HG03139 (cell line): ENCODE data around the gene MAP4K1.

Source experiments
- ATAC-seq: cut with Tn5 transposase; IDR thresholded peaks from one replicate; pipeline ENCODE4 v1.9.1; 2021; ENCODE audit not compliant: unreplicated experiment

Gene MAP4K1

DNA sequence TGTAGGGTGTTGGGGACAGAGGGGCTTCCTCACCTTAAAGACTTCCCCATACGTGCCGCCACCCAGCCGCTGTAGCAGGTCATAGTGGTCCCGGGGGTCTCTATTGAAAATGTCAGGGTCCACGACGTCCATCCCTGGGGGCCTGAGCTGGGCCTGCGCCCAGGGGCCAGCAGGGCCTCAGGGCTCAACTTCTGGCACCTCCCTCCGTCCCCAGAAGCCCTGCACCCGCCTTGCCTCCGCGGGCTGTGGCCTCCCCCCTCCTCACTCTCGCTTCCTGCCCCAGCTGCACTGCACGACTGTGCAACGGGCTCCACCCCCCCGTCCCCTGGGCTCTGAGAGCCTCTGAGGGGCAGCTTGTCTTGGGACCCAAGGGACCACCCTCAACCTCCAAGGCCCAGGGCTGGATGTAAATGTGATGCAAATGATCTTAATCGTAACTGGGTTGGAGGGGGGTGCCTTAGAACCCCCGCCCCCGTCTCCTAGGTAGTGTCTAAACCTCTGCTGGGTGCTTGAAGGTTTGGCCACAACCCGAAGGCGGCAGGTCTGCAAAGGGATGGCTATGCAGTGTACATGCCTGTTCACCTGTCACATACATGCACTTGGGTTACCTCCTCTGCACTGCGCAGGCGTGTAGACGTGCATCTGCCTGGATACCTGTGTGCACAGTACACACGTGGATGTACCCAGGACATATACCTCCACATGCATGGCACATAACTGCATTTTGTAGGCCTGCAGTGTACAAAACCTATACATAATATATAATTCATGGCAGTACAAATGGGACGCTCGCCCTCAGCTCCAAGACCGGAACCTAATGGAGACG is at the start of gene MAP4K1:
Gene MAP4K1, minus strand, starts transcription at position 190 of the 826 bp plus-strand sequence. Its CDS starts 58 bp downstream, at position 132.
- peak; percentile 44 for ATAC-seq

DNA sequence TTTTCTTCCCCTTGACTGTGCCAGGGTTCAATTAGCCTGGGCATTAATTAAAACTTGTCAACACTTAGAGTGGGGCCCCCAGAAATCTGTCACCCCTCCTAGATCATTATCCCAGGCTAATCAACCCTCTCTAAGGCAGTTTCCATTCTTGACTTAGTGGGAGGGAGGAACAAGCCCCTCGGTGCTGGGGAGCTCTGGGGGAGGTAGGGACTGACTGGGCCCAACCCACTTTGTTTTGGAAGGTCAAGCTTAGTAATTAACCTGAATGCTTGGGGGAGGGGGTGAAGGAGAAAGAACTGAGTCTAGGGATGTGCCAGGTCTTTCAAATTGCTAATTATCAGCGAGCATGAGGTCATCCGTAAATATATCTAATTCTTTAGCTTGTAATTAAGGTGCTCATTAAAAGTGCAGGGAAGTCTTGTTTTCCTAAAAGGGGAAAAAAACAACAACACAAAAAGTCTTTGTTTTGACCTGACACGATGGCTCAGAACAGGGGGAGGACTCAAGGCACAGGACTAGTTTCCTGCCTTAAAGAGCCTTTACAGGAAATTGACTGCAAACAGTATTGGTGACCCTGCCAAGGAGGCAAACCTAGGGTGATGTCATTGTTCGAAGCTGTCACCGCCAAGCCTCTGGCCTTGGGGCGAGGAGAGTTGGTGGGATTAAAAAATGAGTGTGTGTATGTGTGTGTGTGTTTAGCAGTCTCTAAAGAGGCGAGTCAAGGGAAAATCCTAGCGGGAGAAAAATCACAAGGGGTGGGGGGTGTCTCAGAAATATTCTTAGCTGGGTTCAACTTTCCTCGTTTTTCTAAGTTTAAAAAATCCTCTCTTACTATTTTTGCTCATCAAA is 49.1 kb upstream of the MAP4K1 start:
- no peak for ATAC-seq

DNA sequence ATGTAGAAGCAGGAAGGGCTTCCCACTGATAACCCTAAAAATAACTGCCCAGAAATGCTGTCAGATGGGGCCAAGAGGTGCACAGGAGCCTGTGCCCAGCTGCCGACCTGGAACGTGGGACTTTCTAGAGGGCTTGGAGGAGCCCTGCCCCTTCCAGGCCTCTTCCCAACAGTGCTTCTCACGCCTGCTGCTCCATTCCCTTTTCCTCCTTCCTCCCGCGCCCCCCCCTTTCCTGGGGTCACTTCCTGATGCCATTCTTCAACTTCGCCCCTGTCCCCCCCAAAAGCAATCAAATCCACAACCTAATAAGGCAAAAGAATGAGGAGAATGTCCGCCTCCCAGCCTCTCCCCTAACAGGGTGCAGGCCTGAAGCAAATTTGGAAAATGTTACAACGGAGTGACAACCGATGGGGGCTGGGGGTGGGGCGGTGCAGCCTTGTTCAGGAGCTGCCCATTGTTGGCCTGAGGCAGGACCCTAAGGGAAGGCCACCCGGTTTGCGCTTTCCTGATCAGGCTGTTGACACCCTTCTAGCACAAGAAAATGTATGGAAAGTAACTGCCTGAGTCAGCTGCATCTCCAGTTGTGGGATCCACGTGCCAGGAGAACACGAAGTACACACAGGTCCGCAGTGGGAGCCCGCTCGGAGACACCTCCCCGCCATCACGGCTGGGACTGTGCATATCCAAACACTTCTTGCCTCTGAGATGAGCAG is 48.4 kb upstream of the MAP4K1 start:
- no peak for ATAC-seq

DNA sequence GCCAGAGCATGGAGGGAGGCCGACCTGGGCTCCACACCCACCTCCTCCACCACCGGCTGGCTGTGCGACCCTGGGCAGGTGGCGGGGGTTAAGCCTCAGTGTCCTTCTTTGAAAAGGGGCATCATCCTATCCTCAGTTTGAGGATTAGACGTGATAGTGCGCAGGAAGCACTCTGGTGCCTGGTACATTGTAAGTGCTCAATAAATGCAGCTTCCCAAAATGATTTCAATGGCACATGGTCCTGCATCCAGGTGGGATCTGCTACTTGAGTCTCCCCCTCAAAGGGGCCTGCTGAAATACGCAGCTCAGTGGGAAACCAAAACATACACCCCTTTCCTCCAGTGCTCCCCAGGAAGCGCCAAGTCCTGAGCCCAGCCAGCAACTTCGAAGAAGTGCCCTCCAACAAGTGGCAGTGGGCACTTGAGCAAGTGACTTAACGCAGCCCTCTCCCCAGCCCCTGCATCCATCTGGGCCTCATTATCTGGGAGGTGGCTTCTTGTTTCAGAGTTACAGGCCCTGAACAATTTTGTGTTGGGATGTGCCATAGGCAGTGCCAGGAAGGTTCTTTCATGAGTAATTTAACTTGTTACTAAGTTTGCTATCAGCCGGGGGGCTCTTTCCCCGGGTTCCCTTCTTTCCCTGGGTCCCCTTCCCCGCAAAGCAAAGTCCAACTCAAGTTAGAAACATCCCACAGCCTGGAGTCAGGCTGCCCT is 47.6 kb upstream of the MAP4K1 start:
- ATAC-seq, result no peak

DNA sequence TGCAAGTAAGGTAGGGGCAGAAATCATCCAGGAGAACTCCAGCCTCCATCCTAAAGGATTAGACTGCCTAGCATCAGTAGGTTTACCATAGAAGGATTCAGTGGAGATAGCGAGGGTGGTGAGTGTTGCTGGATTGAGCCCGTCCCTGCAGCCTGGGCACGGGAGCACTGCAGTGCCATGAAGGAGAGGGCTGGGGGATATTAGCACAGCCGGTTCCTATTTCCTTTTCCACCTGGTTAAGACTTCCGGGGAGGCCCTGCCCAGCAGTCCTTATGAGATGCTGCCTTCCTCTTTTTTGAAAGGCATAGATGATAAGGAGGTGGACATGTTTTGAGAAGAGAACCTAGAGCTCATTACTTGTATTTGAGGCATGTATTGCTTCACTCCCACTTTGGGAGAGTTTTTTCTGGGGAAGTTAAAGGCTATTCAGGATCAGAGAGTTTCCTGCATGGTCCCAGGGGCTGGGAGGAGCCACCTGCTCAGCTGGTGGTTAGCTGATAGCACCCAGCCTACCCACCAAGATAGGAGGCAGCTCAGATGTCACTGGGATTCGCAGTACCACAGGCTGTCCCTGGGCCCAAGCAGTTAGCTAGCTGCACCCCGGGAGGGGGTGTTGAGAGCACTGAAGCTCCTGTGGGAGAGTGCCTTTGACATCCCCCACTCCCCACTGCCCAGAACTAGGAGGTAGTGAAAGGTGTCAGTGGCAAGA is 46.9 kb upstream of the MAP4K1 start:
- ATAC-seq, result no peak

DNA sequence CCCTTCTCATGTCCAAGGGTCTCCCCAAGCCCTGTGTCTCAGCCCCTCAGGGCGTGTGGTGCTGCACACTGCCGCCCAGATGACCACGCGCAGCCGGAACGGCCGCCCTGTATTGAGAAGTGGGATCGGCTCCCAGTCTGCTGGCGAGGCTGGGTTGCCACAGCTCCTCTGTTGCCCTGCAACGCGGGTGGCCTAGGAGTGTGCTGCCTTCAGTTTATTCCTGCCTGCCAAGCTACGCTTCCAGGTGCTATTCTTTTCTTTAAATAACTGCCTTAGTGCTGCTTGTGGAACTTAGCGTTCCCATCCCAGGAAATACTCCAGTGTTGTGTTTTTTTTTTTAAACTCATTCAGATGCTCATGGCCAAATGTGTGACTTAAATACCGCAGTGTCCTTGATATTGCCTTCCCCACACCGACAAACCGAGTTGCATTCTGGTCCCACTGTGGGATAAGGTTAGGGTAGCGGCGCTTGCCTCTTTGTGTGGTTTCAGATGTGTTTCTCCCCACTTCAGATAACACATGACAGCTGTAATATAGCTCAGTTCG is 46.3 kb upstream of the MAP4K1 start:
- ATAC-seq, result no peak

DNA sequence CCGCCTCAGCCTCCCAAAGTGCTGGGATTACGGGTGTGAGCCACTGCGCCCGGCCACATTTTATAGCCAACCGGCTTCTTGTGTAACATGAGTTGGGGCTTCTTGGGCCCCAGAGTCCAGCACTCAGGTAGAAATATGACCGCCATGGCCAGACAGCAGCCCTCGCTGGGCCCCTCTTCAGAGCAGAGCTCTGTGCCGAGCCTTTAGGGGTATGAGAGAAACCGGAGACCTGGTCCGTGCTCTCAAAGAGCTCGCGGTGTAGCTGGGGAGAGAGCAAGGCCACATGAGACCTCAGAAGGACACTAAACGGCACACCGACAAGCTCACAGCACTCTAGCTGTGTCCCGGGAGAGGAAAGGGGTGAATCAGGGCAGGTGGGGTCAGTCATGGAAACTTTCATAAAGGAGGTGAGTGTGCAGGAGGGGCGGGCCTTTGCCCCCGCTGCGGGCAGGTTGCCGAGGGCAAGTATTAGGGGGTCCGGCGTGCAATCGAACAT is 45.5 kb upstream of the MAP4K1 start:
- no peak for ATAC-seq

DNA sequence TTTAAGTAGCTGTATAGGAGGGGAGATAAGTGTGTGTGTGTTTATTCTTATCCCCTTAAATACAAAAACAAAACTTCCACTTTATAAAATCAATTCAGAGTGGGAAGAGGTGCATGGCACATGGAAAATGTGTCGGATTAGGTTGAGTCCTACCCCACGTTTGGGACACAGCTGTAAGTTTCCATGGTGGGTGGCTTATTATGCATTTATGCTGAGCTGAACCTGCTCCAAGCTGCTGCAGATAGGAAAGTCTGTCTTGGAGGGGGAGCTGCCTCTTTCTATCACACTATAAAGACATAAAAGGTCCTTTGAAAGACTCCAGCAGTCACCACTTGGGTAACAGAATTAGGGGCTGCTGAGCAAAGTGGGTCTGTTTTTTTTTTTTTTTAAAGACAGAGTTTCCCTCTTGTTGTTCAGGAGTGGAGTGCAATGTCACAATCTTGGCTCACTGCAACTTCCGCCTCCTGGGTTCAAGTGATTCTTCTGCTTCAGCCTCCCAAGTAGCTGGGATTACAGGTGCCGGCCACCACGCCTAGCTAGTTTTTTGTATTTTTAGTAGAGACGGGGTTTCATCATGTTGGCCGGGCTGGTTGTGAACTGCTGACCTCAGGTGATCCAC is 44.9 kb upstream of the MAP4K1 start:
- no peak for ATAC-seq

DNA sequence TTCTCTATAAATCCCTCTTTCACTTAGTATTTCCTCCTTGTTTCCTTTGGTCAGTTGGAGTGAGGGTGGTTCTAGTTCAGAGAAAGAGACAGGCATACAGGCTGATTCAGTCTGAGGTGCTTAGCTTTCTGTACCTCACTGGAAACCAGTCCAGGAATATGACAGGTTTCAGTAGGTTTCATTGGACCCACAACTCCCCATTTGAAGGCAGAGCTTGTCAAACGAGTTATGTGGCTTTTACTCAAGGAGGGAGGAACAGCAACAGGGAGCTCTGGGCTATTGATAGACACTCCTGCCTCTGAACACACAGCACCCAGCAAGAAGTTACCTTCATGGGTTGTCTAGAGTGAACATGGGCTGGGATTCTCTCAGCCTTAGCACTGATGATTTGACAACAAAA is 44.2 kb upstream of the MAP4K1 start:
- ATAC-seq, result no peak

DNA sequence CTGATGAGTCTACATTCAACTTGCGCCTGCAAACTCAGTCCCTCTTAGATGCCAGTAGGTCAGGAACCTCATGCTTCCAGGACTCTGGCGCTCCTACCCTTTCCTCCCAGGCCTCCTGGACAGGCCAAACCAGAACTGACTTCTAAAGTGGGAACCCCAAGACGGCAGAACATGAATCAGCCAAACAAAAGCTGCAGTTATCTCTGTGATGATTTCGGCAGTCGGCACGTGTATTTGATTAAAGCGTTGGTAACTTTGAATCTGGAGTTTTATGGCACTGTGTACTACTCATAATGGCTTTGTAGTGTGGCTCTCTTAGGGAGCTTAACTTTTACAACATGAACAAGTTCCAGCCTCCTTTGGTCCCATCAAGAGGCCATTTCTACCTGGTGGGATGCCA is 43.4 kb upstream of the MAP4K1 start:
- no peak for ATAC-seq

DNA sequence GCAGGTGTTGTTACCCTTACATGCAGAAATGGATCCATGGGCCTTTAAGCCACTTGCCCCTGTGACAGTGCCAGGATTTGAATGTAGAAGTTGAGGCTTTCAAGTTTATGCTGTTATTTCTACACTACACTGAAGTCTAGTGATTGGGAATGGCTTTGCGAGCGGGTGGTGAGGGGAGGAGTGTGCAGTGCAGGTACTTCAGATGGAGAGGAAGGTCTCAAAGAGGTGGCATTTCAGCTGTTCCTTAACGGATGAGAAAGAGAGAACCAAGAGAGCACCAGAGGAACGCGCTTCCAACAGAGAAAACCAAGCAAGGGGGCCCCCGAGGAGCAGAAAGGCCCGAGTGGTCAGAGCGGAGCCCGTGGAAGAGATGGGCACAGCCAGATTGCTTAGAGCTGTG is 43.0 kb upstream of the MAP4K1 start:
- ATAC-seq, result no peak

DNA sequence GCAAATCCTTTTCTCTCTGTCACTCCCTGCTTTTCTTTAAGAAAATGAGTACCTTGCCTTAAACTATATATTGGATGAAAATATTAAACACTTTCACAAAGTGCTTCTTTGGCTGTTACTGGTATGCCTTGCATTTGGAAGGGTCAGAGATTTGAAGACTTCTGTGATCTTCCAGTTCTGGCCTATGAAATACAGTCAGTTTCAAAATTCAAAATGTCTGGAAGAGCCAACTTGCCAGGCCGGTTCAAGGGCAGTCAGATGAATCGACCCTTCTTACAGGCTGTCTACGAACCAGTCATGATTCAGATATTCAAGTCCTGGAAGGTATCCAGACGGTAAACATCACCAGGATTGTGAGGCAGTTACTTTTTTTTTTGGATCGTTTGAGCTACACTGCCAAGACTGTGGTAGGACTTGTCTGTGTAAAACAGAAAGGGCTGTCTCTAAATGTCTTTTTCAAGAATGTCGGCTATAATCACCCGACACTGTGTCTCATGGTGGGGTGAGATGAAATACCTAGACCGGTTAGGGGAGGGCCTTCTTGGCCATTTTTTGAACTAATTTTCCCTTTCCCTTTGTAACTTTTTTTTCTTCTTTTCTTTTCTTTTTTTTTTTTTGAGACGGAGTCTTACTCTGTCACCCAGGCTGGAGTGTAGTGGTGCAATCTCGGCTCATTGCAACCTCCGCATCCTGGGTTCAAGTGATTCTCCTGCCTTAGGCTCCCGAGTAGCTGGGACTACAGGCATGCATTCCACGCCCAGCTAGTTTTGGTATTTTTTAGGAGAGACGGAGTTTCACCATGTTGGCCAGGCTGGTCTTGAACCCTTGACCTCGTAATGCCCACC is 40.9 kb upstream of the MAP4K1 start:
- no peak for ATAC-seq

DNA sequence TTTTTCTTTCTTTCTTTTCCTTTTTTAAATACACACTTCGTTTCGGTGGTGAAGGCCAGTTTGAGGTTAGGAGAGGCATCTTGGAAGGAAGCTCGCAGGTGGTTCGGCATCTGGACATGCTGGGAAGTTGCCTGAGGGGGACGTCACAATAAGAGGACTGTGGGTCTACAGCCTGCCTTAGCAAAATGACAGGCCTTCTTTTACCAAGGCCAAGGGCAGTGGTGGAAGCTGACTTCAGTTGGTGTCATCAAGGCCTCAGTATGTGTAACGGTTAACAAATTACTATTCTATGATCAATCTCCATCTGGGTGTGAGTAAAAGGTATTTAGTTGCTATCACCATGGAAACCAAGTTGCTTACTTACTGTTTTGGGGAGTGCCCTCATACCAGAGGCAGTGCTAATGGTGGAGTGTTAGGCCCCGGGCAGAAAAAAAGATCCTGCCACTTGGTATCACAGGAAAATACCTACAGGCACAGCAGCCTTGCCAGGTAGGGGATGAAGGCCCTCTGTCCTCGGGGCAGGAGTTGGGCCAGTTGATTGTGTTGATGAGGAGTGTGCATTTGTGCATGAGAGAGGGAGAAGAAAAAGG is 40.0 kb upstream of the MAP4K1 start:
- ATAC-seq, result no peak

DNA sequence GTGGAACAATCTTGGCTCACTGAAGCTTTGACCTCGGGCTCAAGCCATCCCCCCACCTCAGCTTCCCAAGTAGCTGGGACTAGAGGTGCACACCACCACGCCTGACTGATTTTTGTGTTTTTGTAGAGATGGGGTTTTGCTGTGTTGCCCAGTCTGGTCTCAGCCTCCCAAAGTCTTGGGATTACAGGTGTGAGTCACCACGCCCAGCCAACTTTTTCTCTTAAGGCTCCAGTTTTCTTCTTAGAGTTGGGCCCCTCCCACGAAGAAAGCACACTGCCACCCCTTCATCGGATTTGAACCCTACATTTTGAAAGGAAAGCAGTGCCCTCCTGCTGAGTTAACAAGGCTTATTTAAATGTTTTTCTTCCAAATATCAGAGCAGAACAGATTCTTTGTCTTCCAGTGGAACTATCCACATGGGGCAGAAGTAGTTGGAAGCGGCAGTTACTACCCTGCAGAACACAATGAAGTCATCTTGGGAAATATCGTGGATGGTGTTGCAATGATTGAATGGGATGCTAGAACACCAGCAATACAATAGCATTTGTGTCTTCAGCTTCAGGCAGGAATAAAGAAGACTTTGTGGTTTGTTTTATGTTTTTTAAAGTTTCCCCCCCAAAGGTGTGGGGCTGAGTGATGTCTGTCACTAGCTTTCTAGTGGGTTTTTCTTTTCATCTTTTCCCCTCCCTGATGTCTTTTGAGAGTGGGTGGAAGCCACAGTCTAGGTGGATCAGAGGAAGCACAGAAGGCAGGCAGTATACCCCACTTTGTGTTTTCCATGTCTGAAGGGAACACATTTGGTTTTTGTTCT is 38.6 kb upstream of the MAP4K1 start:
- no peak for ATAC-seq

DNA sequence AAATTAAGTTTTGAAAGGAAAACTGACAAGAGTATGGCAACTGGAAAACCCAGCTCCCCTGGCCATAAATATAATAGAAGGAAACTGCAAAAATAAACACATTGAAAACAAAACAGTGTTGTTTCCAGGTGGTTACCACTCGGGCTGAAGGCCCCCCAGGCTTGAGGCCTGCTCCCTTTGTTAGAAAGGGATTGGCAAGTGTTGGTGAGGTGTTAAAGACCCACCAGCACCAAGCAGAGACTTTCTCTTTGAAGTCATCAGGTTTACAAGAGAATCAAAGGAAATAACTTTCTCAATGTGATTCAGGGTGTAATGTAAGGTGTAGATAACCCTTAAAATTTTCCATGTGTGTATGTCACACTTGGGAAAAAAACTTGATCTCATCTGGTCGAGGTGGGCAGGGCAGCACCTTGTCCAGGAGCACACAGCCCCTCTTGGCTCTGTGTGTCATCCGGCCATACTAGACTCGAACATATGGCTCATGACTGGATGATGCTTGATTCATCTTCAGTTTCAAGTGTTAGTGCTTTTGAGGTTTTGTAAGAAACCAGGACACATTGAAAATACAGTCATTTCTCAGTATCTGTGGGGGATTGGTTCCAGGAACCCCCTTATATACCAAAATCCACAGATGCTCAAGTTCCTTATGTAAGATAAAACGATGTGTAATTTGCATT is 37.5 kb upstream of the MAP4K1 start:
- ATAC-seq, result no peak

DNA sequence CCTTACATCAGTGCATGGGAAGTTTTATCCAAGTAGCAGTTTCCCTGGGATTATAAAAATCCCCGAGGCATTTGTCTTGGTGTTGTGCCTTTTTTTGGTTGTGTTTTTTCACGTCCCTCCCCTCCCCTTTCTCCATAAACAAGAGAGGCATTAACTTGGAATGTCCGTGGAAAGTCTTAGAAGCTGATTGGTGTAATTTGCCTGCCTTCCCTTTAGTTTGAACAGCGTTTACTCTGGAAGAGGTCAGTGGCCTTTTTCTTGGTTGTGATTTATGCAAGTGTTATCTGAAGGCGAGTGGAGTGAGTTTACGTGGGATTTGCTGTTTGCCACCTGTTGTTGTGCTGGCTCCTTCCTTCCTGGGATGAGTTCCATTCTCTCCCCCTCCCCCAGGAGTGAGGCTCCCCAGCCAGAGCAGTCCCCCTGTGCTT is 36.9 kb upstream of the MAP4K1 start:
- no peak for ATAC-seq
